Cardiac septum (tissue), 1 donor: ENCODE results near the gene LEKR1. TPM values are rescaled to one million over a fixed set of nuclear protein-coding genes. Genes with fewer than 3 reads are reported as not detected.

Experiments
- DNase-seq: peaks from one replicate; pipeline ENCODE4 v3.0.0-alpha.2; 2020; ENCODE audit warnings: low spot score
- intact Hi-C: fragments of 100-400 bp; cut with DNase I; formaldehyde crosslinking; loops from one replicate; pipeline ENCODE4 v1.14.0; 2022
- total RNA-seq: library from RNA; stranded (reverse); fragmentation: NEBNext Ultra II Directional; extraction: Animal tissue kit (Norgen Biotek cat#: 25700); gene quantifications from one replicate; pipeline ENCODE4 v1.2.1, GENCODE V29; 2021
- donor health status: DM: no; HTN: no; CAD: no.

LEKR1 gene
- total RNA-seq, 1 donor from 2014 or later: 0.32 TPM

GRCh38 chr3:157027861-157028745 is 201.9 kb downstream of the LEKR1 start:
- intact Hi-C loops: no loop called here
- no peak for DNase-seq

DNA sequence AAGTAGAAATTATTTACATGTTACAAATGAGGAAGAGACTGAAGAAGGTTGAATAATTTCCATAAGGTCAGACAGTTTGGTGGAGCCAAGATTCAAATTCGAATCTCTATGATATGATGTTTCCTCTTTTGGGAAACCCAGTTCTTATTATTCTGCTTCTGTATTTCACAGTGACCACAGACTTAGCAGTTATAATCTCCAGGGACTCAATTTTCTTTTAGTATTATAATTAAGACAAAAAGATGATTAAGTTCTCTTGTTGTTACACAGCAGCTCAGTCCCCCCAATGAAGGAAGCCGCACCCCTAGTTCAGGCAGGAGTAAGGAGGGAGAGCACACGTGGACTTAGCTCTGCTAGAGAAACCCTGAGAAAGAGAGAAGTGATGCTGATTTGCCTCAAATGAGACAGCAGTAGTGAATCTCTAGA is 203.2 kb downstream of the LEKR1 start:
- DNase-seq: no peak
- intact Hi-C loops: no loop called here

DNA sequence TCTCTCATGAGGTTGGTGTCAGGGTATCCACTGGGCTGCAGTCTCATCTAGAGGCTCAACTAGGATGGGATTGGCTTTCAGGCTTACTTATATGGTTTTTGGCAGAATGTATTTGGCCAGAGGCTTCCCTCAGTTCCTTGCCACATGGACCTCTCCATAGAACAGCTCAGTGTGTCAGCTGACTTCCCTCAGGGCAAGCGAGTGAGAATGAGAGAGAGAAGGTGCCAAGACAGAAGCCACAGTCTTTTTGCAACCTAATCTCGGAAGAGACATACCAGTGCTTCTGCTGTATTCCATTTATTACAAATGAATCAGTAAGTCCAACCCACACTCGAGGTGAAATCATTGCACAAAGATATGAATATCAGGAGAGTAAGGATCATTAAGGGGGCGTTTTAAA is 204.6 kb downstream of the LEKR1 start:
- no peak for DNase-seq
- intact Hi-C loops: no loop called here

DNA sequence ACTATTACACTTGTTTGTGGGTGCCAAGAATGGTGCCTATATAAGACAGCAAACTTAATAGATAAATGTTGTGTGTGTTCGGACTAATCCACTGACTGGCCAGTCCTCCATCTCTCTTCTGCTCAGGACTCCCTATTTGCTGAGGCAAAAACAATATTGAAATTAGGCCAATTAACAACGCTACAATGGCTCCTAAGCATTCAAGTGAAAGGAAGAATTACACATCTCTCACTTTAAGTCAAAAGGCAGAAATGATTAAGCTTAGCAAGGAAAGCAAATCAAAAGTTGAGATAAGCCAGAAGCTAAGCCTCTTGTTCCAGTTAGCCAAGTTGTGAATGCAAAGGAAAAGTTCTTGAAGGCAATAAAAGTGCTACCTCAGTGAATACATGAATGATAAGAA is 206.8 kb downstream of the LEKR1 start:
- no peak for DNase-seq
- intact Hi-C loops: no loop called here

DNA sequence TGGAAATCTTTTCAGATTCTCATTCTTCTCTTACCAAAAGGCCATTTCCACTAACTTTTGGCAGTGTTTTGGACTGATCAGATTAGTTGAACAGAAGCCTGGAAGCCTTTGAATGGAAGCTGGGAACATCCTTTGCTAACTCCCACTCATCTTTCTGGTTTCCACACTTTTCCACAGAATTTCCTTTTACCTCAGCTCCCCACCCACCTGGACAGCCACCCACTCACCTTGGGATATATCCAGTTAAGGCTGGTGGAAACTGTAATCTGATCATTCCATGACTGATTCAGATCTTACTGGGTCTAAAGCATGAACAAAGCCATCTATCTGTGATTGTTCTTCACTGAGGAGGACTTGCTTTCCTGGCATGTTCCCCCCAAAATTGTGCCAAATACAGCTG is 214.3 kb downstream of the LEKR1 start:
- no peak for DNase-seq

GRCh38 chr3:157042226-157042625 is 216.1 kb downstream of the LEKR1 start:
- intact Hi-C loops: no loop called here
- DNase-seq: no peak

More for the DNA sequence above, 214.3 kb downstream of the LEKR1 start:
- intact Hi-C loops: no loop called here

DNA sequence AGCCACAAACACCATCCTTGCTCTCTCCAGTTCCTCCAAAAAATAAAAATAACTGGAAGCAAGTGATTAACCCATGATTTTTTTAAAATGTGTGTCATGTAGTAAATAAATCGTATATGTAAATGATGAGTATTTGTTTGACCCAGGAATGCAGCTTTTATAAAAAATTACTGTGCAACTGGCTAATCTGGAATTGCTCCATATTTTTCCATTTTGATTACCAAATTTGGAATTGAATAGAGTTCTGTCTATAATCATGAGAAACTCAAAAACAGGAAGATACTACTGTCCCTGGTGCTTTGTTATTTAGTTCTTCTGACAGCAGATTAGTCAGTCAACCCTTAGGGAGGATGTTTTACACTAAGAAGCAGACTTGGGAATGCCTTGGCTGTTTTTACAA is 217.6 kb downstream of the LEKR1 start:
- intact Hi-C loops: no loop called here
- DNase-seq: no peak

DNA sequence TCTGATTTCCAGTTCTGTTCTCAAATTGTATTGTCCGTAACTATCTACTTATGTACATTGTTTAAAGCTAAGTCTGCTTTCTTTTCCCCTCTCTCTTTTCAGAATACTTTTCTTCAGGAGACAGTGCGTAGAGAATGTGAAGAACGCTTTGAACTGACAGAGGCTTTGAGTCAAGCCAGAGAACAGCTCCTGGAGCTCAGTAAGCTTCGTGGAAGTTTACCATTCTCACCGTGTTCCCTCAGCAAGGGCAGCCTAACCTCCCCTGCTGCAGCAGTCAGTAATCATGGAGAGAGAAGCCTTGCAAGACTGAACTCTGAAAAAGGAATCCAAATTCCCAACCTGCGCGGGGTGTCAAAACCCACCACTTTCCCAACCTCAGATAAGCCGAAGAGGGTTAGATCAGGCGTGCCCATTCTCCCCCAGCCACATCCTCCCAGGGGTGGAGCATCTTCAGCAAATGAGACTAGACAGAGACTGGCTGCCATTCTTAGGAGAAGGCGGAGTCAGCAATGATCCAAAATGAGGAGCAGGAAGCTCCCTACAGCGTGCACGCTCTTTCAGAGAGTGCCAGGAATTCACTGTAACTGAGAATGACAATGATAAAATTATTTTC is 219.2 kb downstream of the LEKR1 start:
- intact Hi-C loops: no loop called here

DNA sequence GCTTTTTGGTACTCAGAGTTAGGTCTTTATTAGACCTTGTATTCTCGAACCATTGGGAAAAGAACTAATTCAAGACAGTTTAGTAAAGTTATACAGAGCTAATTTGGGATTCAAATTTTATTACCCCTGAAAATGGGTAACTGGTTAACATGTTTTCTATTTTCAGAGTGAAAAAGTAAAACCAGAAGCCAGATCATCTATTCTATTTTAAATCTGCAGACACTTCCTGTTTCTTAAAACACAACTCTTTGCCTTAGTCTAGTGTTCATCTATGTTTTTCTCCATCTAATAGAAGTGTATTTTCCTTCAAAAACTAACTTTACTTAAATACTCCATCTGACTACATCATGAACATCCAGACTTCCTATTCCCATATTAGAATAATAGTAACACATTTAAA is 220.4 kb downstream of the LEKR1 start:
- intact Hi-C loops: no loop called here
- DNase-seq: no peak

More for the DNA sequence above, 219.2 kb downstream of the LEKR1 start:
- no peak for DNase-seq

DNA sequence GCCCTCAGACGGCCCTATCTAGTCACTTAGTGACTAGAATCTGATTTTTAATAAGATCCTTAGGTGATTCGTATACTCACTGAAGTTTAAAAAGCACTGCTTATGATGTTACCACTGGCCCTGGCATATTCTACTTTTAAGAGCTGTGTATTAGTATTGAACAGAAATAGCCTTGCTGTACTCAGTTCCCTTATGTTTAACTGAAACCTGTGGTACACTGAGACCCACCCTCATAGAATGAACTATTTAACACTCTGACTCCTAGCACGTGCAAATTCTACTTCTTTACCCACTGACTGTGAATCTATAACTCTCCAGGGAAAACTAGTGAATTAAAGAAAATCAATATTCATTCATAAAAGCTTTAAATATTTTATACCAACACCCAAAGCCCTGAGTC is 224.9 kb downstream of the LEKR1 start:
- no peak for DNase-seq
- intact Hi-C loops: no loop called here

- no peak for DNase-seq
These were observed 225.4 kb downstream of the LEKR1 start for GRCh38 chr3:157051591-157051990.

GRCh38 chr3:157056035-157056434 is 229.9 kb downstream of the LEKR1 start:
- DNase-seq: no peak
- intact Hi-C loops: no loop called here

More at GRCh38 chr3:157051591-157051990, 225.4 kb downstream of the LEKR1 start:
- intact Hi-C loops: no loop called here

- intact Hi-C loops: no loop called here
These were observed 232.4 kb downstream of the LEKR1 start for GRCh38 chr3:157058392-157059071.

GRCh38 chr3:157059181-157059580 is 233.0 kb downstream of the LEKR1 start:
- intact Hi-C loops: no loop called here

More at GRCh38 chr3:157058392-157059071, 232.4 kb downstream of the LEKR1 start:
- DNase-seq: no peak

GRCh38 chr3:157059661-157060060 is 233.5 kb downstream of the LEKR1 start:
- DNase-seq: no peak
- intact Hi-C loops: no loop called here

More at GRCh38 chr3:157059181-157059580, 233.0 kb downstream of the LEKR1 start:
- no peak for DNase-seq

DNA sequence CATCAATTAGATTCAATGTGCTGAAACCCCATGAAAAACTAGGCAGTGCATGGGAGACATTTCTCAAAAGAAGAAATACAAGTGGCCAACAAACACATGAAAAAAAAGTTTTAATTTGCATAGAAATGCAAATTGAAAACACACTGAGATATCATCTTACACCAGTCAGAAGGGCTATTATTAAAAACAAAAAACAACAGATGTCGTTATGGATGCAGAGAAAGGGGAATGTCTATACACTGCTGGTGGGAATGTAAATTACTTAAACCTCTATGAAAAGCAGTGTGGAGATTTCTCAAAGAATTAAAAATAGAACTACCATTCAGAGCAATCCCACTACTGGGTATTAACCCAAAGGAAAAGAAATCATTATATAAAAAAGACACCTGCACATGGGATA is 235.1 kb downstream of the LEKR1 start:
- DNase-seq: no peak
- intact Hi-C loops: no loop called here

GRCh38 chr3:157063469-157063868 is 237.3 kb downstream of the LEKR1 start:
- intact Hi-C loops: no loop called here
- DNase-seq: no peak

- no peak for DNase-seq
- intact Hi-C loops: no loop called here
These were observed 237.8 kb downstream of the LEKR1 start for GRCh38 chr3:157063926-157064325.

DNA sequence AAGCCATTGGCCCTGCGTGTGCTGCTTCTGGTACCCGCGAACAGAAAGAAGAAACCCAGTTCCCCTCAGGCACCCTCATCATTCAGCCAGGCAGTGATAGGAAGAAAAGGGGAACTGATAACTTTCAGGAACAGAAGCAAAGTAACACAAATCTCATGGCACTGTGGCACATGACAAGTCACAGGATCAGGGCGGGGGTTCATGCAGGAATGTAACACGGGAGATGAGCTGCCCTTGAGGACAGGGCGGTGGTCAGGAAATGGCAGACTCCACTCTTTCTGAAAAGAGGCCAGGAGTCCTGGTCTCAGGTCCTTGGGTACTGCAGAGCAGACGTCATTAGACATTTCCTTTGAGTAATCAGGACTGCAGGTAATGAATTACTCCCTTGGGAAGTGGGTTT is 238.2 kb downstream of the LEKR1 start:
- intact Hi-C loops: no loop called here
- no peak for DNase-seq

DNA sequence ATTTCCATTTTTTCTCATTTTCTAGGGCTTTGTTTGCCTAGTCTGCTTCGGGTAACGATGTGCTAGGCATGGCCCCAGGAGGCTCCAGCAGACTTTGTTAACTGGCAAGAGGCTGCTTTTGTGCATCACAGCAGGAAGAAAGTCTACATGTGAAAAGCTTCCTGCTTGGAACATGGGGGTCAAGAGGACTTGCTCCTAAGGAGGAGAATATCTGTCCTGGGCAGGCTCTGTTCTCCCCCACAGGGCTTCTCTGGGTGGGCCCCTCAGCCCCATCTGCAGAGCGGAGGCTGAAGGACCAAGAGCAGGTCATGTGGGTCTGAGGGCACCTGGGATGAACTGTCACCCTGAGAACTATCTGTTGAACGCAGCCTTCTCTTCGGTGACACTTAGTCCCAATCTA is 239.0 kb downstream of the LEKR1 start:
- intact Hi-C loops: no loop called here

More for the DNA sequence above, 239.0 kb downstream of the LEKR1 start:
- no peak for DNase-seq
